Measurements from ENCODE around the gene ATP1A4. TPM values are rescaled to one million over a fixed set of nuclear protein-coding genes. Genes with fewer than 3 reads are reported as not detected.

ATP1A4 gene
- total RNA-seq, 1 donor from 2014 or later = not detected

- Mint-ChIP-seq H3K27me3 (ENCODE audit: unreplicated experiment) (peaks cover 15% of the 10 kb centered on the region), H3K4me3 (ENCODE audit: unreplicated experiment) (peak overlapping the region; percentile 1), H3K36me3 (ENCODE audit: unreplicated experiment) (peaks cover 5% of the 10 kb centered on the region), H3K27ac (ENCODE audit: unreplicated experiment) (peak overlapping the region; percentile 14), H3K4me1 (ENCODE audit: low read depth, unreplicated experiment) (peaks cover 43% of the 10 kb centered on the region), H3K9me3 (ENCODE audit: unreplicated experiment) (peaks cover 7% of the 10 kb centered on the region)
- TF ChIP-seq CTCF (IDR thresholded peaks at IDR 0.05; ENCODE audit: partially characterized antibody, unreplicated experiment) = no peak
- DNase-seq = no peak
Measured at GRCh38 chr1:160208557-160209320, 57.3 kb downstream of the ATP1A4 start.

DNA sequence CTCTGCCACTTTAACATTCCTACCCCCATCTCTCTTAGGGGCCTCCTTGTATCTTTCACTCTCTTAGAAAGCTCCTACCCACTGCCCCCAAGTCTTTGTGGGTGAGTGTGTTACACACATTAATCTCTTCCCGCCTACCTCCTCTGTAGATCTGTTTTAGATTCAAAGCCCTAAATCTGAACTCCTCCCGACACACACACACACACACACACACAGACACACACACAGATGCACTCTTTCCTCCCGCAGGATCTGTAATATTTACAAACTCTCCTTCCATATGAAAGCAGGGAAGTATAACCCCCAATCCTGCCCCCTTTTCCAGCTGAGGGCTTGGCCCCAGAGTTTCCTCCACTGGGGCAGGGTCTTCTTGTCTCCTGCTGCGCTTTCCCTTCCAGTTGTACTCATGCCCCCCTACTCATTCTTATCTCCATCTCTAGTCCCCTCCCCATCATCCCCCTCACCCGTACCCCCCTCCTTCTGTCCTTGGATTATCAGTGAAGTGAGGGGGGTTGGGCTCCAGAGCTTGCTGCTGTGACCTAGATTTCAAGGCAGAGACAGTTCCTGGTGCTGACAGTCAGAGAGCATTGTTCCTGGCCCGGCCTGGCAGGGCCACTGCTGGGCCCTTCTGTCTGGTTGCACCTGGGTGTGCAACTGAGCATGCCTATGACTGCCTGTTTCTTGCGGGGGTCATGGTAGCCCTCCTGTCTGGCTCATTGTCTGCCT lies 58.1 kb downstream of the ATP1A4 start:
- H3K36me3 Mint-ChIP-seq (ENCODE audit: unreplicated experiment) = peaks cover 5% of the 10 kb centered on the region
- peaks cover 7% of the 10 kb centered on the region for H3K9me3 Mint-ChIP-seq (ENCODE audit: unreplicated experiment)
- H3K4me3 Mint-ChIP-seq (ENCODE audit: unreplicated experiment) = peak overlapping the region; percentile 18
- no peak for DNase-seq
- peaks cover 40% of the 10 kb centered on the region for H3K4me1 Mint-ChIP-seq (ENCODE audit: low read depth, unreplicated experiment)
- H3K27me3 Mint-ChIP-seq (ENCODE audit: unreplicated experiment) = peaks cover 10% of the 10 kb centered on the region
- no peak for TF ChIP-seq CTCF (IDR thresholded peaks at IDR 0.05; ENCODE audit: partially characterized antibody, unreplicated experiment)
- peak overlapping the region; percentile 14 for H3K27ac Mint-ChIP-seq (ENCODE audit: unreplicated experiment)

- H3K27me3 Mint-ChIP-seq (ENCODE audit: unreplicated experiment) = peaks cover 10% of the 10 kb centered on the region
- H3K4me1 Mint-ChIP-seq (ENCODE audit: low read depth, unreplicated experiment) = peaks cover 39% of the 10 kb centered on the region
- peaks cover 7% of the 10 kb centered on the region for H3K9me3 Mint-ChIP-seq (ENCODE audit: unreplicated experiment)
- H3K4me3 Mint-ChIP-seq (ENCODE audit: unreplicated experiment) = no peak overlapping the region
- no peak for DNase-seq
- peak overlapping the region; percentile 34 for H3K27ac Mint-ChIP-seq (ENCODE audit: unreplicated experiment)
- no peak for TF ChIP-seq CTCF (IDR thresholded peaks at IDR 0.05; ENCODE audit: partially characterized antibody, unreplicated experiment)
- peaks cover 5% of the 10 kb centered on the region for H3K36me3 Mint-ChIP-seq (ENCODE audit: unreplicated experiment)
Measured at GRCh38 chr1:160210561-160210960, 59.2 kb downstream of the ATP1A4 start.

DNA sequence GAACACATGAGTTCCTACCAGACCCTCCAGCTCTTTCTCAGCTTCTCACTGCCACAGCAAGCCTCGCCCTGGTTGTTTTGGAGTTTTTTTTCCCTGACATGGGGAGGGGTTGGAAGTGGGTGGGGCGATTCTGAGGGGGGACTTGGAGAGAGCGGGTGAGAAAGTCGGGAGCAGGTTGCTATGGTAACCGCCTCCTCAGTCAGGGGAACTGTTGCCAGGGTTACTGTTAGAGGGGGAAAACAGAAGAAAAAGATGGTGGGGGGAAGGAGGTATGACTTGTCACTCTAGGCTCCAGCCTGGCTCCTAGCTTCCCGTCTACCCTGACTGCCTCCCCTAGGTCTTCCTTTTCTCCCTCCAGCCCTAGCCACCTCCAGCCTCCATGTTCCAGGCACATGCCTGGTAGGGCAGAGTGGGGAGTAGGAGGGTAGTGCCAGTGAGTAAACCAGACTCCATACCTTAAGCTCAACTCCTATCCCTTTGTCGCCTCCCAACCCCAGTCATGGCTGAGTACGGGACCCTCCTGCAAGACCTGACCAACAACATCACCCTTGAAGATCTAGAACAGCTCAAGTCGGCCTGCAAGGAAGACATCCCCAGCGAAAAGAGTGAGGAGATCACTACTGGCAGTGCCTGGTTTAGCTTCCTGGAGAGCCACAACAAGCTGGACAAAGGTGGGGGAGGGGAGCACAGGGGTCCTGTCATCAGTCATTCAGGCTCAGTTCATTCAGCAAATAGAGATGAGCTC lies 59.8 kb downstream of the ATP1A4 start:
- Mint-ChIP-seq H3K27ac (ENCODE audit: unreplicated experiment) (peak overlapping the region; percentile 53), H3K9me3 (ENCODE audit: unreplicated experiment) (peaks cover 5% of the 10 kb centered on the region), H3K4me1 (ENCODE audit: low read depth, unreplicated experiment) (peaks cover 36% of the 10 kb centered on the region), H3K4me3 (ENCODE audit: unreplicated experiment) (no peak overlapping the region), H3K27me3 (ENCODE audit: unreplicated experiment) (peaks cover 10% of the 10 kb centered on the region), H3K36me3 (ENCODE audit: unreplicated experiment) (peaks cover 5% of the 10 kb centered on the region)
- DNase-seq = no peak
- TF ChIP-seq CTCF (IDR thresholded peaks at IDR 0.05; ENCODE audit: partially characterized antibody, unreplicated experiment) = no peak
